Gastroesophageal sphincter (tissue), 4 donors: ENCODE results near the gene JAGN1. TPM values are rescaled to one million over a fixed set of nuclear protein-coding genes. Genes with fewer than 3 reads are reported as not detected.
"Not testable (repeated sequence)": the region's sequence is repeated elsewhere in the genome, so short reads cannot be mapped to it uniquely, and the experiment has no call there.

ENCODE experiments used
- ATAC-seq: fragments of 150-250 bp; one replicate; pipeline ENCODE4 v1.9.1; 2016; ENCODE audit warnings: mild to moderate bottlenecking, moderate library complexity
- H3K27ac ChIP-seq, 4 donors: fragments of 200-600 bp; sonication (generic) in 3 of 4; 1 replicate in 3 of 4; 2 replicates in 1 of 4; pipeline ENCODE4 v1.5.1; 2016 to 2019
- H3K27me3 ChIP-seq: fragments of 200-600 bp; sonication (generic); one replicate; pipeline ENCODE4 v1.5.1; 2019
- H3K36me3 ChIP-seq, 2 donors: fragments of 200-600 bp; sonication (generic); one replicate each; pipeline ENCODE4 v1.5.1; 2019; ENCODE audit warnings: control low read depth in 1 of 2
- H3K4me1 ChIP-seq, 3 donors: fragments of 200-600 bp; sonication (generic); 1 replicate in 2 of 3; 2 replicates in 1 of 3; pipeline ENCODE4 v1.5.1; 2016 to 2019; ENCODE audit warnings: control low read depth in 2 of 3
- H3K4me3 ChIP-seq, 2 donors: fragments of 200-600 bp; sonication (generic); one replicate each; pipeline ENCODE4 v1.5.1; 2019; ENCODE audit warnings: mild to moderate bottlenecking in 1 of 2, moderate library complexity in 1 of 2
- H3K9me3 ChIP-seq, 3 donors: fragments of 200-600 bp; sonication (generic); one replicate each; pipeline ENCODE4 v1.5.1; 2017 to 2019; ENCODE audit warnings: control low read depth in 2 of 3
- EP300 ChIP-seq: sonication (generic); formaldehyde crosslinking; IDR thresholded peaks from one replicate; pipeline ENCODE4 v1.6.1; 2017; ENCODE audit warnings: antibody characterized with exemption, mild to moderate bottlenecking
- POLR2A ChIP-seq, 2 donors: fragments of 450-650 bp; IDR thresholded peaks; one replicate each; pipeline ENCODE4 v1.6.1; 2017; ENCODE audit warnings: antibody characterized with exemption in 2 of 2, mild to moderate bottlenecking in 2 of 2, moderate library complexity in 1 of 2
- POLR2AphosphoS5 ChIP-seq: sonication (generic); formaldehyde crosslinking; IDR thresholded peaks from one replicate; pipeline ENCODE4 v1.6.1; 2017; ENCODE audit warnings: antibody characterized with exemption
- WGBS, 2 donors: methylation state at CpG; one replicate each; pipeline ENCODE4 v1.1.5; 2018; ENCODE audit warnings: low coverage in 1 of 2; 5-methylcytosine and 5-hydroxymethylcytosine counted together
- total RNA-seq, 4 donors: library from RNA; depleted of rRNA; stranded (reverse); fragments of >200 nt; gene quantifications; one replicate each; pipeline ENCODE4 v1.1.0, GENCODE V29; 2016
- TF ChIP-seq, protein P1 (sequence below), 4 experiments: fragments of 200-600 bp in 2 of 4; fragments of 450-650 bp in 2 of 4; sonication (generic) in 1 of 4; IDR thresholded peaks; one replicate each; pipeline ENCODE4 v1.5.1; 2017 to 2019; ENCODE audit warnings: antibody characterized with exemption in 4 of 4, mild to moderate bottlenecking in 2 of 4, moderate library complexity in 2 of 4

The JAGN1 gene
- total RNA-seq, 4 donors from 2014 or later: 23.4 to 39.3 (median 31.7) TPM

DNA sequence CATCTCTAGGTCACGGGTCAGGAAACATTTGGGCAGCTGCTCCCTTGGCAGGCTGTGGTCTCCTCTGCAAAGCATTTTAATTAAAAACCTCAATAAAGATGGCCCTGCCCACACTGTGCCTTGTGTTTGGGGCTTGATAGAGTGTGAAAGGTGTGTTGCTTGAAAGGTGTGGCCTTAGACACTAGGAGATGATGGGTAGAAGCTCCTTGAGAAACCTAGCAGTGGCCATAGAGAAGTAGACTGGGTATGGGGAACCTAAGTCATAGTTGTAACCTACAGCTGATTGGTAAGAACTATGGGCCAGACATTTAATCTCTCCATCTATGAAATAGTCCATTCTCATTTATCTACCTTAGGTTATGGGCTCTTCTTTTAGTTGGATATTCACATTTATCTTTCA, 3.3 kb downstream of the JAGN1 start:
- 83 to 88% methylated on average over 1 of the region's 1 CpG for WGBS, 2 donors
- no peak for ATAC-seq
- TF ChIP-seq POLR2AphosphoS5 (no peak), EP300 (no peak), POLR2A (IDR thresholded peaks at IDR 0.05) (no peak)
- TF ChIP-seq, protein P1, sequence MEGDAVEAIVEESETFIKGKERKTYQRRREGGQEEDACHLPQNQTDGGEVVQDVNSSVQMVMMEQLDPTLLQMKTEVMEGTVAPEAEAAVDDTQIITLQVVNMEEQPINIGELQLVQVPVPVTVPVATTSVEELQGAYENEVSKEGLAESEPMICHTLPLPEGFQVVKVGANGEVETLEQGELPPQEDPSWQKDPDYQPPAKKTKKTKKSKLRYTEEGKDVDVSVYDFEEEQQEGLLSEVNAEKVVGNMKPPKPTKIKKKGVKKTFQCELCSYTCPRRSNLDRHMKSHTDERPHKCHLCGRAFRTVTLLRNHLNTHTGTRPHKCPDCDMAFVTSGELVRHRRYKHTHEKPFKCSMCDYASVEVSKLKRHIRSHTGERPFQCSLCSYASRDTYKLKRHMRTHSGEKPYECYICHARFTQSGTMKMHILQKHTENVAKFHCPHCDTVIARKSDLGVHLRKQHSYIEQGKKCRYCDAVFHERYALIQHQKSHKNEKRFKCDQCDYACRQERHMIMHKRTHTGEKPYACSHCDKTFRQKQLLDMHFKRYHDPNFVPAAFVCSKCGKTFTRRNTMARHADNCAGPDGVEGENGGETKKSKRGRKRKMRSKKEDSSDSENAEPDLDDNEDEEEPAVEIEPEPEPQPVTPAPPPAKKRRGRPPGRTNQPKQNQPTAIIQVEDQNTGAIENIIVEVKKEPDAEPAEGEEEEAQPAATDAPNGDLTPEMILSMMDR (IDR thresholded peaks at IDR 0.05): no peak
- H3K4me1 ChIP-seq: peaks cover 0 to 52% (median 0%) of the 10 kb centered on the region in 3 donors
- peak overlapping the region in 2 of 4 donors; percentile 15 to 35 for H3K27ac ChIP-seq
- no peaks in the 10 kb centered on the region for H3K27me3 ChIP-seq
- H3K4me3 ChIP-seq: no peak overlapping the region
- no peaks in the 10 kb centered on the region for H3K9me3 ChIP-seq
- H3K36me3 ChIP-seq: peaks cover 0 to 16% of the 10 kb centered on the region in 2 donors

DNA sequence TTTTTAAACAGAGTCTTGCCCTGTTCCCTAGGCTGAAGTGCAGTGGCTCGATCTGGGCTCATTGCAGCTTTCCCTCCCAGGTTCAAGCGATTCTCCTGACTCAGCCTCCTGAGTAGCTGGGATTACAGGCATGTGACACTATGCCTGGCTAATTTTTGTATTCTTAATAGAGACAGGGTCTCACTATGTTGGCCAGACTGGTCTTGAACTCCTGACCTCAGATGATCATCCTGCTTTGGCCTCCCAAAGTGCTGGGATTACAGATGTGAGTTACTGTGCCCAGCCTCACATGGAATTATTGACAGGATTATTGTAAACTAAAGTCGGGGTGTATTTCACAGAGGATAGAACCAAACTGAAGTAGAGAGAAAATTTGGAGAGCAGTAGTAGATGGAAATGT, 5.3 kb downstream of the JAGN1 start:
- peaks cover 0 to 51% (median 0%) of the 10 kb centered on the region in 3 donors for H3K4me1 ChIP-seq
- WGBS, 2 donors: 100% methylated on average over 2 of the region's 3 CpGs; no CpG with 5 or more reads in 1 of the 2 donors
- not testable (repeated sequence) for ATAC-seq

DNA sequence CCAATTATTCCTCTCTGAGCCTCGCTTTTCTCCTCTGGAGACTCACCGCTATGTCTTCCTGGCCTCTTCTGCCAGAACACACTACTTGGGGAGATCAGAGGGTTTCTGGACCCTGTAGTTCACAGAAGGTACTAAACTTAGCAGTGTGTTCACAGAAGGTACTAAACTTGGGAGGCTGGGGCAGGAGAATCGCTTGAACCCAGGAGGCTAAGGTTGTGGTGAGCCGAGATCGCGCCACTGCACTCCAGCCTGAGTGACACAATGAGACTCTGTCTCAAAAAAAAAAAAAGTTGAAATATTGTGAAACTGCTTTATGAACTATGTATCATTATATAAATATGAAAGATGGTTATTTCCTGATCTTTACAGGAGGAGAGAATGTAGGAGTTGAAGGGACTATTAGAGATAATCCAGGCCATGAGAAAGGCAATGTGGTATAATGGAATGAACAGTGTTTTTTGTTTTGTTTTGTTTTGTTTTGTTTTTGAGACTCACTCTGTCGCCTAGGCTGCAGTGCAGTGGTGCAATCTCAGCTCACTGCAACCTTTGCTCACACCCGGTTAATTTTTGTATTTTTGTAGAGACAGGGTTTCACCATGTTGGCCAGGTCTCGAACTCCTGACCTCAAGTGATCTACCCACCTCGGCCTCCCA, 6.5 kb downstream of the JAGN1 start:
- H3K4me1 ChIP-seq: peaks cover 0 to 41% (median 0%) of the 10 kb centered on the region in 3 donors
- peaks cover 0 to 16% of the 10 kb centered on the region in 2 donors for H3K36me3 ChIP-seq
- H3K4me3 ChIP-seq, H3K27me3 ChIP-seq, ATAC-seq, H3K9me3 ChIP-seq: not testable (repeated sequence)
- peak overlapping the region in 1 of 4 donors; percentile 19 for H3K27ac ChIP-seq
- WGBS, 2 donors: 79 to 100% methylated on average over 3 to 7 of the region's 10 CpGs

More for the DNA sequence above, 5.3 kb downstream of the JAGN1 start:
- H3K4me3 ChIP-seq, H3K27ac ChIP-seq, H3K27me3 ChIP-seq, H3K9me3 ChIP-seq: not testable (repeated sequence)
- H3K36me3 ChIP-seq: peaks cover 0 to 16% of the 10 kb centered on the region in 2 donors

DNA sequence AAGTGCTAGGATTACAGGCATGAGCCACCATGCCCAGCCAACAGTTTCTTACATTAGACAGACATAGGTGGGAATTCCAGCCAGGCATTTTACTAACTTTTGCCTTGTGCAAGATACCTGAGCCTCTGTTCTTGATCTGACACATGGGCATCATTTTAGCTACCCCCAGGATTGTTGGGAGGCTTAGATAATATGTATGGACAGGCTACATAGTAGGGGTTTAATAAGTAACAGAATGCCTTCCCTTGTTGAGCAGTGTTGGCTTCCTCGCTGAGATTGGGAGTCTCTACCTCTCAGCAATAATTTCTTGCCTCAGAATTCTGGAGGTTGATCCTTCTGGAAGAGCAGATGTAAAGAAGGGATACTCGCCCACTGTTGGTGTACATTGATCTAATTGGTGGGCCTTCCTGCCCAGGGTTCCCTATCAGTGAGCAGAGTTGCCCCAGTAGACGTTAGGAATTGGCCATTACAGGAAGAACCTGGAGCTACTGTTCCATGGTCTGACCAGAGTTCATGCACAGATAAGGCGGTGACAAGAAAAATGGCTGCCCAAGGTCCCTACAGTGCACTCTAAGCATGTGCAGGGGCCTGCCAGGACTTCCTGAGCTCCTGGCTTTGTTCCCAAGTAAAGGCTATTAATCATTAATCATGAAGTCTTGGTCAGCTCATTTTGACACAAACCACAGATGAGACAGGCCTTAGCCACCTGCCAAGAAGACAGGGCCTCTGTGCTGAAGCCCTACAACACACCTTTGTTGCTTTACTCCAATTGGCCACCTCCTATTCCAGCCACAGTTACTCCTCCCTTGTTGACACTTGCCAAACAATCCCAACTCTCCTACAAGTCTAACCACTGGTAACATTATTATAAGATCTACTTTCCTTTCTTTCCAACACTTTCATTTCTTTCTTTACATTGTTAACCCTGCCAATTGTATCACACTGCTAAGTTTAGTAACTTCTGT, 7.3 kb downstream of the JAGN1 start:
- no peaks in the 10 kb centered on the region for H3K9me3 ChIP-seq
- ATAC-seq: no peak
- TF ChIP-seq, protein P1 (IDR thresholded peaks at IDR 0.05): no peak
- TF ChIP-seq POLR2AphosphoS5 (no peak), POLR2A (IDR thresholded peaks at IDR 0.05) (no peak)
- peak overlapping the region in 1 of 4 donors; percentile 6 for H3K27ac ChIP-seq
- WGBS, 2 donors: 71 to 100% methylated on average over 2 of the region's 4 CpGs
- H3K4me1 ChIP-seq: peaks cover 0 to 33% (median 0%) of the 10 kb centered on the region in 3 donors
- peaks cover 0 to 13% of the 10 kb centered on the region in 2 donors for H3K36me3 ChIP-seq
- no peaks in the 10 kb centered on the region for H3K27me3 ChIP-seq
- no peak overlapping the region for H3K4me3 ChIP-seq

DNA sequence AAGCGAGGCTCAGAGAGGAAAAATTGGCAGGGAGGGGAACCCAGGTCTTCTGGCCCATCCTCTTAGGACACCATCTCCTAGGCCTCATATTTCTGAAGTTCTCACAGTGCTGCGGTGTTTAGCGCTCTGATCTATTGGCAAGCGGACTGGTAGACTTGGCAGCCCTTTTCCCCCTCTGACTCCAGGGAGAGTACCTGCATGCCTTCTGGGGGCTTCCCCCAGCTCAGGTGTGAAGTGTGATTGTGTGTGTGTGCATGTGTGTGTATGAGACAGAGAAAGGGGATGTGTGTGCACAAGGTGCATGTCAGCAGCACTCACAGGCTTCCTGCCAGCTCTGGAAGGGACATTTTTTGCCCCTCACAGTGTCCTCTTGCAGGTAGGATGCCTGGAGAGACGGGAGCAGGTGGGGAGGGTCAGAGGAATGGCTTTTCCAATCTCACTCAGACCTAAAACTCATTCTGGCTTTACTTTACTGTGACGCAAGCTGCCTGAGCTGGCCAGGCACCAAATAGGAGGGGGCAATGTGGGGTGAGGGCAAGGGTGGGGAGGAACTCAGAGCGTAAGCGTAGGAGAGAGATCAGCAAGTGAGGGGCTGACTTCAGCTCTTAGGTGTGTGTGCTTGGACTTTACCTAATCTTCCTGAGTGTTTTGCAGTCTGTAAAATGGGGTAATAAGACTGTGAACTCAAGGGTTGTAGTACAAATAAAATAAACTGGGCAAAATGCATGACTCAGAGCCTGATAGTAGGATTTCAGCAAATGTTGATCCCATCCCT, 8.2 kb downstream of the JAGN1 start:
- 52 to 68% methylated on average over 6 of the region's 8 CpGs for whole genome bisulfite sequencing, 2 donors
- Histone ChIP-seq H3K4me1 (peaks cover 0 to 25% (median 0%) of the 10 kb centered on the region in 3 donors), H3K4me3 (no peak overlapping the region), H3K27ac (peak overlapping the region in 1 of 4 donors; percentile 6), H3K36me3 (peaks cover 0 to 3% of the 10 kb centered on the region in 2 donors), H3K27me3 (no peaks in the 10 kb centered on the region), H3K9me3 (no peaks in the 10 kb centered on the region)
- no peak for ATAC-seq
- no peak for TF ChIP-seq POLR2AphosphoS5
- no peak for TF ChIP-seq EP300
- TF ChIP-seq, protein P1 (IDR thresholded peaks at IDR 0.05): no peak
- no peak for TF ChIP-seq POLR2A (IDR thresholded peaks at IDR 0.05)
